SK-N-SH (cell line): ENCODE data around the gene GPR22. TPM values are rescaled to one million over a fixed set of nuclear protein-coding genes. Genes with fewer than 3 reads are reported as not detected.

Experiments used
- CTCF ChIA-PET: fragments of 300-600, 350-600 bp; formaldehyde crosslinking; extraction: SDS; loops from one replicate; lab custom pipeline; 2021; lab: Yijun Ruan, JAX
- POLR2A ChIA-PET: fragments of 350-600 bp; sonication (Branson Sonifier 250); formaldehyde crosslinking; extraction: SDS; loops from one replicate; lab custom pipeline; 2020; ENCODE audit warnings: antibody characterized with exemption, inconsistent platforms; lab: Yijun Ruan, JAX
- DNase-seq: peaks from one replicate; pipeline ENCODE4 v3.0.0; 2012
- H2AFZ ChIP-seq: fragments of 200-600 bp; sonication (generic); 2 replicates; pipeline ENCODE4 v1.8.1; 2016; ENCODE audit warnings: antibody characterized with exemption, mild to moderate bottlenecking, low read depth
- H3F3A ChIP-seq: fragments of 200-600 bp; sonication (generic); replicated peaks from 2 replicates; pipeline ENCODE3; 2016; ENCODE audit warnings: antibody characterized with exemption, mild to moderate bottlenecking; ENCODE audit not compliant: insufficient read depth
- H3K27ac ChIP-seq, 2 experiments: fragments of 200-500 bp in 1 of 2; fragments of 200-600 bp in 1 of 2; sonication (Bioruptor generic) in 1 of 2; sonication (generic), shearing (Covaris generic) in 1 of 2; 2 replicates each; pipeline versions ENCODE4 v1.5.1 to v1.6.1; 2014 to 2016; ENCODE audit warnings: low read depth in 2 of 2, inconsistent platforms in 1 of 2, low read length in 1 of 2, mild to moderate bottlenecking in 1 of 2, mixed read lengths in 1 of 2
- H3K27me3 ChIP-seq: fragments of 200-600 bp; sonication (generic), shearing (Covaris generic); 2 replicates; pipeline ENCODE4 v1.6.1; 2016; ENCODE audit warnings: mixed run types; ENCODE audit not compliant: insufficient read depth
- H3K36me3 ChIP-seq, 2 experiments: fragments of 200-500 bp in 1 of 2; fragments of 200-600 bp in 1 of 2; sonication (Bioruptor generic) in 1 of 2; sonication (generic) in 1 of 2; replicated peaks in 1 of 2; 2 replicates each; pipeline versions ENCODE3 to v1.5.1; 2014 to 2016; ENCODE audit warnings: low read length in 1 of 2, mild to moderate bottlenecking in 1 of 2; ENCODE audit not compliant: insufficient read depth in 2 of 2, control insufficient read depth in 1 of 2
- H3K4me1 ChIP-seq, 2 experiments: fragments of 200-500 bp in 1 of 2; fragments of 200-600 bp in 1 of 2; sonication (Bioruptor generic) in 1 of 2; sonication (generic), shearing (Covaris generic) in 1 of 2; 2 replicates each; pipeline versions ENCODE4 v1.5.1 to v1.6.1; 2014 to 2016; ENCODE audit warnings: low read depth in 1 of 2, low read length in 1 of 2, mixed run types in 1 of 2; ENCODE audit not compliant: insufficient read depth in 2 of 2, control insufficient read depth in 1 of 2
- H3K4me2 ChIP-seq: fragments of 200-600 bp; sonication (generic), shearing (Covaris generic); 2 replicates; pipeline ENCODE4 v1.6.1; 2017; ENCODE audit warnings: mixed run types
- H3K4me3 ChIP-seq, 2 experiments: fragments of 200-500 bp in 1 of 2; fragments of 200-600 bp in 1 of 2; sonication (Bioruptor generic) in 1 of 2; sonication (generic), shearing (Covaris generic) in 1 of 2; 2 replicates each; pipeline versions ENCODE4 v1.5.1 to v1.8.1; 2014 to 2016; ENCODE audit warnings: low read depth in 2 of 2, inconsistent platforms in 1 of 2, low read length in 1 of 2, mild to moderate bottlenecking in 1 of 2, mixed read lengths in 1 of 2, moderate library complexity in 1 of 2
- H3K79me2 ChIP-seq: fragments of 200-600 bp; sonication (generic); 2 replicates; pipeline ENCODE4 v1.8.1; 2017; ENCODE audit warnings: mild to moderate bottlenecking; ENCODE audit not compliant: insufficient read depth
- H3K9ac ChIP-seq: fragments of 200-600 bp; sonication (generic); 2 replicates; pipeline ENCODE4 v1.6.1; 2017; ENCODE audit warnings: mixed run types
- H3K9me2 ChIP-seq: fragments of 200-600 bp; sonication (generic); 2 replicates; pipeline ENCODE4 v1.6.1; 2017; ENCODE audit warnings: mixed run types
- H3K9me3 ChIP-seq: fragments of 200-600 bp; sonication (generic); 2 replicates; pipeline ENCODE4 v1.6.1; 2017; ENCODE audit warnings: mixed run types, mild to moderate bottlenecking, moderate library complexity
- H4K20me1 ChIP-seq: fragments of 200-600 bp; sonication (generic); 2 replicates; pipeline ENCODE4 v1.6.1; 2017; ENCODE audit warnings: mild to moderate bottlenecking, mixed run types; ENCODE audit not compliant: insufficient read depth
- FOSL2 ChIP-seq: IDR thresholded peaks from 2 replicates; pipeline ENCODE4 v1.4.0; 2012; ENCODE audit warnings: low read depth, mild to moderate bottlenecking, moderate library complexity, borderline replicate concordance
- JUND ChIP-seq: IDR thresholded peaks from 2 replicates; pipeline ENCODE4 v1.4.0; 2012
- MXI1 ChIP-seq: IDR thresholded peaks from 2 replicates; pipeline ENCODE4 v1.6.1; 2012; ENCODE audit warnings: mild to moderate bottlenecking, low read depth, low read length, improper control_type of control experiment
- RCOR1 ChIP-seq: fragments of 150-350 bp; IDR thresholded peaks from 2 replicates; pipeline ENCODE4 v1.6.1; 2017; ENCODE audit warnings: antibody characterized with exemption, low read length
- TCF12 ChIP-seq: IDR thresholded peaks from 2 replicates; pipeline ENCODE4 v1.4.0; 2012
- YY1 ChIP-seq: IDR thresholded peaks from 2 replicates; pipeline ENCODE4 v1.4.0; 2012; ENCODE audit warnings: low read depth, mild to moderate bottlenecking
- polyA plus RNA-seq, 3 experiments: library from polyadenylated mRNA; depleted of rRNA; stranded (reverse); fragments of >200 nt; gene quantifications; 2 replicates each; pipeline ENCODE4 v1.2.3, GENCODE V29; 2012
- TF ChIP-seq, protein P1 (sequence below): IDR thresholded peaks from 2 replicates; pipeline ENCODE4 v1.4.0; 2012; ENCODE audit warnings: low read depth, borderline replicate concordance
- TF ChIP-seq, protein P2 (sequence below): fragments of 150-350 bp; IDR thresholded peaks from 2 replicates; pipeline ENCODE4 v1.6.1; 2017; ENCODE audit warnings: antibody characterized with exemption, low read length, low read depth, borderline replicate concordance
- TF ChIP-seq, protein P3 (sequence below): IDR thresholded peaks from 2 replicates; pipeline ENCODE4 v1.4.0; 2012; ENCODE audit warnings: low read depth, borderline replicate concordance
- TF ChIP-seq, protein P4 (sequence below): IDR thresholded peaks from 2 replicates; pipeline ENCODE4 v1.6.1; 2012; ENCODE audit warnings: mild to moderate bottlenecking, low read depth, low read length, moderate library complexity
- TF ChIP-seq, protein P5 (sequence below): fragments of 150-350 bp; IDR thresholded peaks from 2 replicates; pipeline ENCODE4 v1.6.1; 2016; ENCODE audit warnings: mild to moderate bottlenecking, low read depth, low read length

Gene GPR22
- polyA plus RNA-seq, 1 of the 3 experiments (the other 2 are of a cell fraction) = 0.03 TPM

DNA sequence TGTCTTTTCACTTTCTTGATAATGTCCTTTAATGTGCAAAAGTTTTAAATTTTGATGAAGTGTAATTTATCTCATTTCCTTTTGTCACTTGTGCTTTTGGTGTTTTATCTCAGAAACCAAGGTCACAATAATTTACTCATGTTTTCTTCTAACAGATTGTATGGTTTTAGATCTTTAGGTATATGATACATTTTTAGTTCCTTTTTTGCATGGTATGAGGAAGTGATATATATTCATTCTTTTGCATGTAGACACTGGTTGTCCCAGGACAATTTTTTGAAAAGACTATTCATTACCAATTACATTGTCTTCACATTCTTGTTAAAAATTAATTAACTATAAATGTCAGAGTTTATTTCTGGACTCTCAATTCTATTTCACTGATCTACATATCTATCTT, 39.8 kb upstream of the GPR22 start:
- Histone ChIP-seq H3K36me3 (peaks cover 0 to 14% of the 10 kb centered on the region in 2 experiments), H3K4me3 (no peak overlapping the region), H3K27ac (no peak overlapping the region), H4K20me1 (no peaks in the 10 kb centered on the region), H3K4me1 (no peaks in the 10 kb centered on the region), H3K9ac (no peak overlapping the region), H3K4me2 (no peak overlapping the region), H3K9me2 (no peaks in the 10 kb centered on the region), H2AFZ (no peak overlapping the region), H3F3A (no peaks in the 10 kb centered on the region), H3K27me3 (no peaks in the 10 kb centered on the region), H3K79me2 (0 out of 2 replicates have a peak, but pooled peaks cover 7% of the 10 kb centered on the region), H3K9me3 (no peaks in the 10 kb centered on the region)
- TF ChIP-seq TCF12 (no peak), FOSL2 (no peak), YY1 (no peak), RCOR1 (no peak), JUND (no peak), MXI1 (no peak)
- TF ChIP-seq, protein P1, sequence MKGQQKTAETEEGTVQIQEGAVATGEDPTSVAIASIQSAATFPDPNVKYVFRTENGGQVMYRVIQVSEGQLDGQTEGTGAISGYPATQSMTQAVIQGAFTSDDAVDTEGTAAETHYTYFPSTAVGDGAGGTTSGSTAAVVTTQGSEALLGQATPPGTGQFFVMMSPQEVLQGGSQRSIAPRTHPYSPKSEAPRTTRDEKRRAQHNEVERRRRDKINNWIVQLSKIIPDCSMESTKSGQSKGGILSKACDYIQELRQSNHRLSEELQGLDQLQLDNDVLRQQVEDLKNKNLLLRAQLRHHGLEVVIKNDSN = no peak
- TF ChIP-seq, protein P2, sequence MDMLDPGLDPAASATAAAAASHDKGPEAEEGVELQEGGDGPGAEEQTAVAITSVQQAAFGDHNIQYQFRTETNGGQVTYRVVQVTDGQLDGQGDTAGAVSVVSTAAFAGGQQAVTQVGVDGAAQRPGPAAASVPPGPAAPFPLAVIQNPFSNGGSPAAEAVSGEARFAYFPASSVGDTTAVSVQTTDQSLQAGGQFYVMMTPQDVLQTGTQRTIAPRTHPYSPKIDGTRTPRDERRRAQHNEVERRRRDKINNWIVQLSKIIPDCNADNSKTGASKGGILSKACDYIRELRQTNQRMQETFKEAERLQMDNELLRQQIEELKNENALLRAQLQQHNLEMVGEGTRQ = no peak
- TF ChIP-seq, protein P3, sequence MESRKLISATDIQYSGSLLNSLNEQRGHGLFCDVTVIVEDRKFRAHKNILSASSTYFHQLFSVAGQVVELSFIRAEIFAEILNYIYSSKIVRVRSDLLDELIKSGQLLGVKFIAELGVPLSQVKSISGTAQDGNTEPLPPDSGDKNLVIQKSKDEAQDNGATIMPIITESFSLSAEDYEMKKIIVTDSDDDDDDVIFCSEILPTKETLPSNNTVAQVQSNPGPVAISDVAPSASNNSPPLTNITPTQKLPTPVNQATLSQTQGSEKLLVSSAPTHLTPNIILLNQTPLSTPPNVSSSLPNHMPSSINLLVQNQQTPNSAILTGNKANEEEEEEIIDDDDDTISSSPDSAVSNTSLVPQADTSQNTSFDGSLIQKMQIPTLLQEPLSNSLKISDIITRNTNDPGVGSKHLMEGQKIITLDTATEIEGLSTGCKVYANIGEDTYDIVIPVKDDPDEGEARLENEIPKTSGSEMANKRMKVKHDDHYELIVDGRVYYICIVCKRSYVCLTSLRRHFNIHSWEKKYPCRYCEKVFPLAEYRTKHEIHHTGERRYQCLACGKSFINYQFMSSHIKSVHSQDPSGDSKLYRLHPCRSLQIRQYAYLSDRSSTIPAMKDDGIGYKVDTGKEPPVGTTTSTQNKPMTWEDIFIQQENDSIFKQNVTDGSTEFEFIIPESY = no peak
- TF ChIP-seq, protein P4, sequence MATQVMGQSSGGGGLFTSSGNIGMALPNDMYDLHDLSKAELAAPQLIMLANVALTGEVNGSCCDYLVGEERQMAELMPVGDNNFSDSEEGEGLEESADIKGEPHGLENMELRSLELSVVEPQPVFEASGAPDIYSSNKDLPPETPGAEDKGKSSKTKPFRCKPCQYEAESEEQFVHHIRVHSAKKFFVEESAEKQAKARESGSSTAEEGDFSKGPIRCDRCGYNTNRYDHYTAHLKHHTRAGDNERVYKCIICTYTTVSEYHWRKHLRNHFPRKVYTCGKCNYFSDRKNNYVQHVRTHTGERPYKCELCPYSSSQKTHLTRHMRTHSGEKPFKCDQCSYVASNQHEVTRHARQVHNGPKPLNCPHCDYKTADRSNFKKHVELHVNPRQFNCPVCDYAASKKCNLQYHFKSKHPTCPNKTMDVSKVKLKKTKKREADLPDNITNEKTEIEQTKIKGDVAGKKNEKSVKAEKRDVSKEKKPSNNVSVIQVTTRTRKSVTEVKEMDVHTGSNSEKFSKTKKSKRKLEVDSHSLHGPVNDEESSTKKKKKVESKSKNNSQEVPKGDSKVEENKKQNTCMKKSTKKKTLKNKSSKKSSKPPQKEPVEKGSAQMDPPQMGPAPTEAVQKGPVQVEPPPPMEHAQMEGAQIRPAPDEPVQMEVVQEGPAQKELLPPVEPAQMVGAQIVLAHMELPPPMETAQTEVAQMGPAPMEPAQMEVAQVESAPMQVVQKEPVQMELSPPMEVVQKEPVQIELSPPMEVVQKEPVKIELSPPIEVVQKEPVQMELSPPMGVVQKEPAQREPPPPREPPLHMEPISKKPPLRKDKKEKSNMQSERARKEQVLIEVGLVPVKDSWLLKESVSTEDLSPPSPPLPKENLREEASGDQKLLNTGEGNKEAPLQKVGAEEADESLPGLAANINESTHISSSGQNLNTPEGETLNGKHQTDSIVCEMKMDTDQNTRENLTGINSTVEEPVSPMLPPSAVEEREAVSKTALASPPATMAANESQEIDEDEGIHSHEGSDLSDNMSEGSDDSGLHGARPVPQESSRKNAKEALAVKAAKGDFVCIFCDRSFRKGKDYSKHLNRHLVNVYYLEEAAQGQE = no peak
- TF ChIP-seq, protein P5, sequence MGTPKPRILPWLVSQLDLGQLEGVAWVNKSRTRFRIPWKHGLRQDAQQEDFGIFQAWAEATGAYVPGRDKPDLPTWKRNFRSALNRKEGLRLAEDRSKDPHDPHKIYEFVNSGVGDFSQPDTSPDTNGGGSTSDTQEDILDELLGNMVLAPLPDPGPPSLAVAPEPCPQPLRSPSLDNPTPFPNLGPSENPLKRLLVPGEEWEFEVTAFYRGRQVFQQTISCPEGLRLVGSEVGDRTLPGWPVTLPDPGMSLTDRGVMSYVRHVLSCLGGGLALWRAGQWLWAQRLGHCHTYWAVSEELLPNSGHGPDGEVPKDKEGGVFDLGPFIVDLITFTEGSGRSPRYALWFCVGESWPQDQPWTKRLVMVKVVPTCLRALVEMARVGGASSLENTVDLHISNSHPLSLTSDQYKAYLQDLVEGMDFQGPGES = no peak
- CTCF ChIA-PET = no interaction called here
- no peak for DNase-seq
- POLR2A ChIA-PET = no interaction called here
